ENCODE measurements around the gene LIPA.

GRCh38 chr10:89278034-89278535, 26.5 kb upstream of the LIPA start:
- TF ChIP-seq ZFP3 (CRISPR knock-in tag; IDR thresholded peaks at IDR 0.05), result no peak
- TF ChIP-seq ZNF8 (CRISPR knock-in tag; IDR thresholded peaks at IDR 0.05), result no peak
- TF ChIP-seq ZNF70 (CRISPR knock-in tag; IDR thresholded peaks at IDR 0.05), result no peak
- TF ChIP-seq GLIS3 (CRISPR knock-in tag; IDR thresholded peaks at IDR 0.05), result no peak
- 0 out of 2 replicates have a peak, but pooled peaks have one; percentile 36 for TF ChIP-seq CREB5 (CRISPR knock-in tag; IDR thresholded peaks at IDR 0.05; ENCODE audit: low read depth)
- TF ChIP-seq TCF4 (CRISPR knock-in tag; IDR thresholded peaks at IDR 0.05; ENCODE audit: borderline replicate concordance), result no peak; the same call in 1 of the 2 replicates
